Activated CD8-positive, alpha-beta memory T cell treated with anti-CD3 and anti-CD28 coated beads, Interleukin-2, amount 10 ng/mL, durations not matched to agents 7 days and 5 days (primary cell): Measurements from ENCODE around the gene UCN3. TPM values are rescaled to one million over a fixed set of nuclear protein-coding genes. Genes with fewer than 3 reads are reported as not detected.
"Not testable (repeated sequence)": the region's sequence is repeated elsewhere in the genome, so short reads cannot be mapped to it uniquely, and the experiment has no call there.

ENCODE experiments used
- ATAC-seq: fragments of 150-1000 bp; cut with Tn5 transposase; one replicate; pipeline ENCODE4 v1.10.0; 2021; ENCODE audit warnings: moderate library complexity
- CTCF ChIA-PET: fragments of 350-600 bp; sonication (Branson Sonifier 250); formaldehyde crosslinking; loops from one replicate; lab custom pipeline; 2021; ENCODE audit warnings: antibody characterized with exemption; lab: Charles Lee
- DNase-seq: peaks from one replicate; pipeline ENCODE4 v3.0.0-alpha.2; 2020
- H3K27ac Mint-ChIP-seq: one replicate; pipeline ENCODE4 v1.8.0; 2021; ENCODE audit warnings: mild to moderate bottlenecking, mixed read lengths
- H3K27me3 Mint-ChIP-seq: one replicate; pipeline ENCODE4 v1.8.0; 2021; ENCODE audit warnings: mixed read lengths
- H3K36me3 Mint-ChIP-seq: one replicate; pipeline ENCODE4 v1.8.0; 2021; ENCODE audit warnings: mild to moderate bottlenecking, mixed read lengths
- H3K4me1 Mint-ChIP-seq: one replicate; pipeline ENCODE4 v1.8.0; 2021; ENCODE audit warnings: mixed read lengths
- H3K4me3 Mint-ChIP-seq: one replicate; pipeline ENCODE4 v1.8.0; 2021; ENCODE audit warnings: mild to moderate bottlenecking, moderate library complexity, mixed read lengths
- H3K9me3 Mint-ChIP-seq: one replicate; pipeline ENCODE4 v1.8.0; 2022; ENCODE audit warnings: low read depth, mixed read lengths
- total RNA-seq, 2 experiments: library from RNA; stranded (reverse); gene quantifications; one replicate each; pipeline ENCODE4 v1.2.3, GENCODE V29; 2021

UCN3 gene
- total RNA-seq, 2 experiments from 2014 or later = not detected

DNA sequence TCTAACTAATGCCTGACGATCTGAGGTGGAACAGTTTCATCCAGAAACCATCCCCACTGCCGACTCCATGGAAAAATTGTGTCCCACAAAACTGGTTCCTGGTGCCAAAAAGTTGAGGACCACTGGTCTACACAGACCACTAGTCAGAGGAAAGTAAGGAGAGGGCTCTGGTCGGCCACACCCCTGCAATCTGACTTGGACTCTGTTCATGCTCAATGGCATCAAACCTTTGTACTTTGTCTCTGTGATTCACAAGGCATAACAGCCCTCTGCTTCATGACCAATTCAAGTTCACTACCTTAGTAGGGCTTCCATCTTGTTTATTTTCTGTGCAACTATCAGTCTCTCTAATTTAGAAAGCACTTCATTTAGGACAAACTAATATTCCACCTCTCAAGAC is 38.0 kb downstream of the UCN3 start:
- CTCF ChIA-PET = no interaction called here
- no peaks in the 10 kb centered on the region for H3K9me3 Mint-ChIP-seq
- H3K27ac Mint-ChIP-seq = no peak overlapping the region
- H3K27me3 Mint-ChIP-seq = peaks cover 25% of the 10 kb centered on the region
- no peak overlapping the region for H3K4me3 Mint-ChIP-seq
- H3K4me1 Mint-ChIP-seq = no peaks in the 10 kb centered on the region
- peaks cover under 1% of the 10 kb centered on the region for H3K36me3 Mint-ChIP-seq
- no peak for DNase-seq
- no peak for ATAC-seq

DNA sequence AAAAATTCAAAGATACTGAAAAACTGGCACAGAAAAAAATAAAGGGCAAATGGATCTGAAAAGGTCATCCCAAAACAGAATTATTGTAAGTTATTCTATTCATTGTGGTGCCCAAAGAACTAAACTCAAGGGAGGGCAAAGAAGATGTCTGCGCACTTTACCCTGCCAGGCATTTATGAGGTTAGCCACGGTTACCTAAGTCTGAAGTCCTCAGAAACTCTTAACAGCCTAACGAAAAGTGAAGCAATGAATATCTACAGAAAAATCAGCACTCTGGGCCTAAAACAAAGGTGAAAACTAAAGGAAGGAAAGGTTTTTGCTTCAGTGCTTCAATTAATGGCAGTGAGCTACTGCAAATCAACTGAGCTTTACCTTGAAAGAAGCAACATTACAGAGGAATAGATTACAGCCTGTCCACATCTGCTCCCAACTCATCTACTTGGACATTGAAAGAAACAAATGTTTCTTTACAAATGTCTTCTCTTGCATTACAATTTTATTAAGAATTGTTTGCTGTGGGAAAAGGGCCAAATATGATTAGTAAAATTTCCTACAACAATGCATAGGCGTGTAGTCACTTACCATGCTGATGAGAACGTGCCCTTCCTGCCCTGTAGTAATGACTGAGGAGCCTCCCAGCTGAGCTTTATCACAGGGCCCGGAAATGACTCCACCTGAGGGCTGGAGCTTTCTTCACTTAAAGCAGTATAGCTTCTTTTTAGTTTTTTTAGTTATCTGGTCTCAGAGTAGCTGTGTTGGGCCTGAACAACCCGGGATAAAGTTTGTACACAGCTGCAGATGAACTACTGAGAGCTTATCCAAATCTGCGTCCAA is 39.7 kb downstream of the UCN3 start, which contains the start of gene TUBAL3:
Gene TUBAL3, minus strand, starts transcription at position 621 of the 834 bp plus-strand sequence. Its CDS starts 36 bp downstream, at position 585.
- ATAC-seq (no peak), DNase-seq (no peak)
- no peaks in the 10 kb centered on the region for H3K9me3 Mint-ChIP-seq
- no peaks in the 10 kb centered on the region for H3K4me1 Mint-ChIP-seq
- H3K36me3 Mint-ChIP-seq = peaks cover 2% of the 10 kb centered on the region
- no peak within 1 kb of the TSS for H3K27ac Mint-ChIP-seq
- H3K4me3 Mint-ChIP-seq = no peak within 1 kb of the TSS
- H3K27me3 Mint-ChIP-seq = peaks cover 30% of the 10 kb centered on the region
- CTCF ChIA-PET = no interaction called here

DNA sequence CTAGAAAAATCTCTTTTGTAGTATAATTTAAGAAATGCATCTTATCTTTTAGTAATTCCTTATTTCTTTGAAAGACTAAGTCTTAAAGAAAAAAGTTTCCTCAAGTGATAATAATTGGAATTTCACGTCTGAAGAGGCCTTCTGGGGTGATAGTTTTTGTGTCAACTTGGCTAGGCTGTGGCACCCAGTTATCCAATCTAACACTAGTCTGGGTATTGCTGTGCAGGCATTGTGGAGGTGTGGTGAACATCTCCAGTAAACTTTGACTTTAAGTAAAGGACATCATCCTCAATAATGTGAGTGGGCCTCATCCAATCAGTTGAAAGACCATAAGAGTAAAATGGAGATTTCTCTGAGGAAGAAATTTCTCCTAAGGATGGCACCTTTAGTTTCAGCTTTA is 42.2 kb downstream of the UCN3 start:
- no peak overlapping the region for H3K27ac Mint-ChIP-seq
- no peak overlapping the region for H3K4me3 Mint-ChIP-seq
- DNase-seq (no peak), ATAC-seq (no peak)
- H3K4me1 Mint-ChIP-seq = peaks cover under 1% of the 10 kb centered on the region
- no peaks in the 10 kb centered on the region for H3K9me3 Mint-ChIP-seq
- peaks cover 33% of the 10 kb centered on the region for H3K27me3 Mint-ChIP-seq
- CTCF ChIA-PET = no interaction called here
- peaks cover 2% of the 10 kb centered on the region for H3K36me3 Mint-ChIP-seq

DNA sequence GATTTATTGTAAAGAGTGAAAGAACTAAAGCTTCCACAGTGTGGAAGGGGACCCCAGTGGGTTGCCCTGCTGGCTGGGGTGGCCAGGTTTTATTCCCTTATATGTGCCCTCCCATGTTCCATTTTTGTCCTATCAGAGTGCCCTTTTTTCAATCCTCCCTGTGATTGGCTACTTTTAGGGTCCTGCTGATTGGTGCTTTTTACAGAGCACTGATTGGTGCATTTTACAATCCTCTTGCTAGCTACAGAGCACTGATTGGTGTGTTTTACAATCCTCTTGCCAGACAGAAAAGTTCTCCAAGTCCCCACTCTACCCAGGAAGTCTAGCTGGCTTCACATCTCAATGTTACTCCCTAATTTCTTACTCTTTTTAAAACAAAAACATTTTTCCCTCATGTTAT is 46.0 kb downstream of the UCN3 start:
- not testable (repeated sequence) for H3K9me3 Mint-ChIP-seq, H3K36me3 Mint-ChIP-seq, H3K4me3 Mint-ChIP-seq, ATAC-seq, H3K27ac Mint-ChIP-seq, H3K4me1 Mint-ChIP-seq, DNase-seq
- peaks cover 28% of the 10 kb centered on the region for H3K27me3 Mint-ChIP-seq
- CTCF ChIA-PET = interaction anchor here (1.0 to 1.5 kb wide), 2 partner anchors 561 to 596 kb away, joined by 3 to 7 read pairs; no protein-coding TSS in a partner anchor

DNA sequence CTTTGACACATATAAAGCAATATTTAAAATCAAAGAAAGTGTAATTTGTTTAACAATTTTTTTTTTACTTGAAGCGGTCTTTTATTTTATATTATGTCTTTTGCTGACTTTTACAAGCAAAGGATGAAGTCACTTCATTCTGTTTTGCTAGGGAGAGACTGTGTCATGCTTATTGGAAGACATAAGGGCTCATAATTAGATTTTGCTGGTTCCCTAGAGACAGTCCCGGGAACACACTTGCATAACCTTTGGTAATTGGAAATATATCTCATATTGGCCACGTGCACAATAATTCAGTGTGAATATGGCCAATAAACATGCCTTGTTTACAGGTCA is 47.1 kb downstream of the UCN3 start:
- peaks cover 4% of the 10 kb centered on the region for H3K4me1 Mint-ChIP-seq
- DNase-seq (no peak), ATAC-seq (no peak)
- peaks cover 14% of the 10 kb centered on the region for H3K36me3 Mint-ChIP-seq
- no peak overlapping the region for H3K27ac Mint-ChIP-seq
- CTCF ChIA-PET = interaction anchor here (1.0 to 1.4 kb wide), 2 partner anchors 29 to 562 kb away, joined by 3 to 7 read pairs; no protein-coding TSS in a partner anchor
- H3K9me3 Mint-ChIP-seq = no peaks in the 10 kb centered on the region
- no peak overlapping the region for H3K4me3 Mint-ChIP-seq
- H3K27me3 Mint-ChIP-seq = peaks cover 25% of the 10 kb centered on the region

DNA sequence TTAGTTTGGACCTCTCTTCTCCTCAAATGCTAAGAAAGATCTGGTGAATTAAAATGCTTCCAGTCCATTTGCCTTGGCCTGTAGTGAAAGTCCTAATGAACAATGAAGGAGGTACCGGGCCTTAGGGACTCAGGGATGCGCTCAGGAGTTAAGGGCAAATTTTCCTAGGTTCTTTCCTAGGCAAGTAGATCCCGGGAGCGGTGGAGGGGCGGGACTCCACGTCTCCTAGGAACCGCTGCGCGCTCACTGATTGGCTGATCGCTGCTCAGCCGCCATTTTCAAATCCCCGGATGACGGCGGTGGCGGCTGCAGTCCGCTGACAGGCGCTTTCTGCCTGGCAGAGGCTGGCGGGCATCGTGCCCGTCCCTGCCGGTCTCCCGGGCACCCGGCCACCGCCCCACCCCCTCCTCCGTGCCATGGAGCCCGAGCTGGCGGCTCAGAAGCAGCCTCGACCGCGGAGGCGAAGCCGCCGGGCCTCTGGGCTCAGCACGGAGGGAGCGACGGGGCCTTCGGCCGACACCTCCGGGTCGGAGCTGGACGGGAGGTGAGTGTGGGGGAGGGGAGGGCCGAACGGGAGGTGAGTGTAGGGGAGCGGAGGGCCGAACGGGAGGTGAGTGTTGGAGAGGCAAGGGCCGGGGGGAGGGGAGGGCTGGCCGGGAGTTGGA is 47.6 kb downstream of the UCN3 start, which contains the start of gene NET1:
Gene NET1, plus strand, starts transcription at position 281 of the 665 bp plus-strand sequence. Its CDS starts 136 bp downstream, at position 417.
- CTCF ChIA-PET = interaction anchor here (1.4 to 1.7 kb wide), 3 partner anchors 21 to 563 kb away, joined by 3 to 7 read pairs (median 4); no protein-coding TSS in a partner anchor
- peaks cover 4% of the 10 kb centered on the region for H3K4me1 Mint-ChIP-seq
- ATAC-seq (peak; percentile 95), DNase-seq (peak; percentile 85)
- peak within 1 kb of the TSS; percentile 44 for H3K27ac Mint-ChIP-seq
- H3K9me3 Mint-ChIP-seq = no peaks in the 10 kb centered on the region
- H3K27me3 Mint-ChIP-seq = peaks cover 25% of the 10 kb centered on the region
- H3K36me3 Mint-ChIP-seq = peaks cover 19% of the 10 kb centered on the region
- no peak within 1 kb of the TSS for H3K4me3 Mint-ChIP-seq

DNA sequence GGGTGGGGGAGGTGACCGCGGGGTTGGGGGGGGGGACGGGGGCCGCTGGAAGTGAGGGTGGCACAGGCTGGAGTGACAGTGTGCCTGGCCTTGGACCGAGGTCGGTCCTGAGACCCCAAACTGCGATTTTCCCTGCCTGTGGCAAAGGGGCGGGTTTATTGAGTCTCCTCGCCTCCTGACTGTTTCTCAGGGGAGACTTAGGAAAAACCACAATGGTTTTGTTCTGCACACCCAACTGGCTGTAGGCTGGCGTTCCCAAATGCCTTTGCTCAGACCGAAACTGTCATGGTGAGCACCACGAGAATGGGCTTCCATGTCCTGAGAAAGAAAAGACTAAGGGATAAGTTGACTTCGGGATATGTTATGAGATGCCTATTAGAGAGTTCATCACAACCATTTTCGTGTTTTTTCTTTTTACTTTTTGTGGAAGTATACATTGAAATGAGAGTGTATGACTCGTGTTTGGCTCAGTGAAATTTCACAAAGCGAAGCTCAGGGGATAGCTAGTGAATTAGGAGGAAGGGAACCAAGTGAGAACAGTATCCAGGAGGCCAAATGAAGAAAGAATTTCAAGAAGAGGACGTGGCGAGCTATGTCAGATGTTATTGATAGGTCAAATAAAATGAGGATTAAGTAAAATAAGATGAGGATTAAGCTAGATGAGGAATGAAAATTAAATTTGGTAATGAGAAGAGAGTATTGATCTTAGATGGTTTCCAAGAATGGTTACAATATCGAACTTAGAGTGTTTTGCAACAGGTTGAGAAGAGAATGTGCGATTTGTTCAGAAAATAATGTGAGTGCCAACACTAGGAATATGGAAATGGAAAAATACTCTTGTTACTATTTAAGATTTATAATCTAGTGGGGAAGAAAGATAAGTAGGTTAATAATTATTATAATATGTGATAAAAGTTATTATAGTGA is 48.5 kb downstream of the UCN3 start:
- DNase-seq (no peak), ATAC-seq (peak; percentile 2)
- Mint-ChIP-seq H3K4me3 (no peak overlapping the region), H3K27ac (no peak overlapping the region), H3K4me1 (peaks cover 4% of the 10 kb centered on the region), H3K9me3 (peaks cover 3% of the 10 kb centered on the region), H3K36me3 (peaks cover 24% of the 10 kb centered on the region), H3K27me3 (peaks cover 19% of the 10 kb centered on the region)
- CTCF ChIA-PET = interaction anchor here (0.6 to 1.7 kb wide), 3 partner anchors 20 to 564 kb away, joined by 4 to 7 read pairs (median 4); no protein-coding TSS in a partner anchor

DNA sequence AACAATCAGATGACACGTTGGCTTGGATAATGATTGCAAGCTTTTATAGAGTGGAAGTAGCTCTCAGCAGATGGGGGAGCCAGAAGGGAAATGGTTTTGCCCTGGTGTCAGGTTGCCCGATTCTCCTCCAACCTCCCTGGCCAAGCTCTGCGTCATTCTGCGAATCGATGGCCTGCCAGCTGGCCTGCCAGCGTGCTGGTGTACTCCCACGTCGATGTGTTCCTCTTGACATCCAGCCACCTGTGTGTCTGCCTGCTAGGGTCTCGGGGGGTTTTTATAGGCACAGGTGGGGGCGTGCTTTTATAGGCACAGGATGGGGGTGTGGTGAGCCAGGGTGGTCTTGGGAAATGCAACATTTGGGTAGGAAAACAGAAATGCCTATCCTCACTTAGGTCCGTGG is 52.2 kb downstream of the UCN3 start:
- Mint-ChIP-seq H3K27me3 (no peaks in the 10 kb centered on the region), H3K36me3 (peaks cover 49% of the 10 kb centered on the region), H3K4me1 (peaks cover 5% of the 10 kb centered on the region), H3K9me3 (peaks cover 20% of the 10 kb centered on the region), H3K4me3 (no peak overlapping the region), H3K27ac (no peak overlapping the region)
- DNase-seq (no peak), ATAC-seq (no peak)
- CTCF ChIA-PET = interaction anchor here (0.7 to 2.3 kb wide), 2 partner anchors 11 to 18 kb away, joined by 3 to 9 read pairs; no protein-coding TSS in a partner anchor

DNA sequence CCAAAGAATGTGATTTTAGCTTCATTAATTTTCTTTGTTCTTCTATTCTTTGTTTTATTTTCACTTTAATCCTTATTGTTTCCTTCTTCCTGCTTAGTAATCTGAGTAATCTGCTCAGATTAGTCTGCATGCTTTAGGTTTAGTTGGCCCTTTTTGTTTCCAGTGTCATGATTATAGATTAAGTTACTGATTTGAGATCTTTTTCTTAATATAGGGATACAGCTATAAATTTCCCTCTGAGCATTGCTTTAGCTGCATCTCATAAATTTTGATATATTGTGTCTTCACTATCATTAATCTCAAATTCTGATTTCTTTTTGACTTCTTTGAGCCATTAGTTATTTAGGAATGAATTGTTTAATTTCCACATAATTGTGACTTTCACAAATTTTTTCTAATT is 53.8 kb downstream of the UCN3 start:
- ATAC-seq = no peak
- no peaks in the 10 kb centered on the region for H3K27me3 Mint-ChIP-seq
- no peak overlapping the region for H3K27ac Mint-ChIP-seq
- H3K4me3 Mint-ChIP-seq = no peak overlapping the region
- CTCF ChIA-PET = interaction anchor here (0.9 to 2.3 kb wide), 2 partner anchors 14 to 16 kb away, joined by 3 to 9 read pairs; no protein-coding TSS in a partner anchor
- H3K36me3 Mint-ChIP-seq = peaks cover 53% of the 10 kb centered on the region
- peaks cover 20% of the 10 kb centered on the region for H3K9me3 Mint-ChIP-seq
- peaks cover 2% of the 10 kb centered on the region for H3K4me1 Mint-ChIP-seq
- no peak for DNase-seq

DNA sequence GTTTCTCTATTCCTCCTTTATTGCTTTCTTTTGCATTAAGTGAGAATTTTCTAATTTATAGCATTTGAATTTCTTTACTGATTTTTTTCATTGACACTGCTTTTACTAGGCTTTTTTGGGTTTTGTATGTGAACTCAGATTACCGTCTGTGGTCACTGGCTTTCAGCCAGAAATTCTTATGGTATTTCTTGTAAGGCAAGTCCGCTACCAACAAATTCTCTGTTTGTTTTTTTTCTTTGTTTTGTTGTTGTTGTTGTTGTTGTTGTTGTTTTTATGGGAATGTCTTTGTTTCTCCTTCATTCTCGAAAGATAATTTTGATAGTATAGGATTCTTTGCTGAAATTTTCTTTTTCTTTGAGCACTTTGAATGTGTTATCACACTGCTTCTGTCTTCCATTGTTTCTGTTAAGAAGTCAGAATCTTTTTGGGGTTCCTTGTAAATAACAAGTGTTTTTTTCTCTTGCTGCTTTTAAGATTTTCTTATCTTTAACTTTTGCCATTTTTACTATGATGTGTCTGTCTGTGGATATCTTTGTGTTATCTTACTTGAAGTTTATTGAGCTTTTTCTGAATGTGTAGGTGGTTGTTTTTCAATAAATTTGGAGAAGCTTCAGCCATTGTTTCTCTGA is 54.8 kb downstream of the UCN3 start:
- ATAC-seq (no peak), DNase-seq (no peak)
- no peak overlapping the region for H3K4me3 Mint-ChIP-seq
- H3K27me3 Mint-ChIP-seq = no peaks in the 10 kb centered on the region
- peaks cover 2% of the 10 kb centered on the region for H3K4me1 Mint-ChIP-seq
- H3K9me3 Mint-ChIP-seq = peaks cover 20% of the 10 kb centered on the region
- CTCF ChIA-PET = no interaction called here
- H3K36me3 Mint-ChIP-seq = peaks cover 53% of the 10 kb centered on the region
- no peak overlapping the region for H3K27ac Mint-ChIP-seq

DNA sequence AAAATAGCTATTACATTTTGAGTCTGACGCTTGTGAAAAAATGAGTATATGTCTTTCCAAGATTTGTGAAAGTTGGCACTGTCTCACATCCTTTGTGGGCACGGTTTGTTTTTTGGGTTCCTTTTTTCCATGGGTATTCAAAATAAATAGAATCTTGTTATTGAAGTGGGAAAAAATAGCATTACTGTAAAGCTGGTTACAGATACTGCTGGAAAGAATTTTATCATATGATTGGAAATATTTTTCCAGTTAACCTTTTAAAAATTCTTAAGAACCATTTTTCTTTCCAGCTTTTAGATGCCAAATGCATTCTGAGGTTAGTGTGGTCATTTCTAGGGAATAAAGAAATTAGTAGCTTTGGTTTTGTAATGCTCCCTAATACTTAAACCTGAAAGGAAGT is 59.0 kb downstream of the UCN3 start:
- peaks cover 36% of the 10 kb centered on the region for H3K36me3 Mint-ChIP-seq
- H3K27ac Mint-ChIP-seq = no peak overlapping the region
- H3K9me3 Mint-ChIP-seq = peaks cover 13% of the 10 kb centered on the region
- peaks cover 2% of the 10 kb centered on the region for H3K4me1 Mint-ChIP-seq
- DNase-seq (no peak), ATAC-seq (no peak)
- H3K27me3 Mint-ChIP-seq = no peaks in the 10 kb centered on the region
- no peak overlapping the region for H3K4me3 Mint-ChIP-seq
- CTCF ChIA-PET = interaction anchor here (2.7 to 3.1 kb wide), 2 partner anchors 10 to 199 kb away, joined by 10 to 22 read pairs; no protein-coding TSS in a partner anchor
